Measurements from ENCODE around the gene TNFRSF19. TPM values are rescaled to one million over a fixed set of nuclear protein-coding genes. Genes with fewer than 3 reads are reported as not detected.

The TNFRSF19 gene
- total and polyA plus RNA-seq, 2 of the 13 experiments (the other 11 are each of a cell fraction or from before 2014, with no cell fraction given) = 75.3 to 77.7 TPM

DNA sequence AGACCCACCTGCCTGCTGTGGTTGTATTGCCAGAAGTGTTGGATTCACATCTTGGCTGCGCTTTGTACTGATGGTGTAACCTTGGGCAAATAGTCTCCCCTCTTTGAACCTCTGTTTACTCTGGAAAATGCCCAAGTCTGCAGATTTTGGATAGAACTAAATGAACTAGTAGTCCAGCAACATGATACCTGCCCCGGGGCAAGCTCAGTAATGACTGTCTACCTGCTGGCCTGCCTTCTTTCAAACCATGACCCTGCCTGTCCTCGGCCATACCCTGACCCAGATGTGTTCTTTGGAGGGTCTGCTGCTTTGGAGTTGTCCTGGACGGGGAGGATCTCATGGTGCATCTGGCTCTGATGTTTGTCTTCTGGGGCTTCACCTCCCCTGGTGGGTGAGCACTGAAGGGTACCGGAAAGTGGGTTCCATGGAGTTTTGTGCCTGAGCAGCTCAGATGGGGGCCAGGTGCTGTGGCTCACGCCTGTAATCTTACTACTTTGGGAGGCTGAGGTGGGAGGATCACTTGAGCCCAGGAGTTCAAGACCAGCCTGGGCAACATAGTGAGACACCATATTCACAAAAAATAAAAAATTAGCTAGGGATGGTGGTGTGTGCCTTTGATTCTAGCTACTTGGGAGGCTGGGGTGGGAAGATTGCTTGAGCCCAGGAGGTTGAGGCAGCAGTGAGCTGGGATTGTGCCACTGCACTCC lies 59.5 kb downstream of the TNFRSF19 start (continued):
- TF ChIP-seq RFX1 (IDR thresholded peaks at IDR 0.05) = no peak
- TF ChIP-seq ATRX (CRISPR knock-in tag; IDR thresholded peaks at IDR 0.05; ENCODE audit: borderline replicate concordance) = no peak
- TF ChIP-seq MAF1 (CRISPR knock-in tag; IDR thresholded peaks at IDR 0.05; ENCODE audit: borderline replicate concordance) = no peak
- TF ChIP-seq, protein P1, sequence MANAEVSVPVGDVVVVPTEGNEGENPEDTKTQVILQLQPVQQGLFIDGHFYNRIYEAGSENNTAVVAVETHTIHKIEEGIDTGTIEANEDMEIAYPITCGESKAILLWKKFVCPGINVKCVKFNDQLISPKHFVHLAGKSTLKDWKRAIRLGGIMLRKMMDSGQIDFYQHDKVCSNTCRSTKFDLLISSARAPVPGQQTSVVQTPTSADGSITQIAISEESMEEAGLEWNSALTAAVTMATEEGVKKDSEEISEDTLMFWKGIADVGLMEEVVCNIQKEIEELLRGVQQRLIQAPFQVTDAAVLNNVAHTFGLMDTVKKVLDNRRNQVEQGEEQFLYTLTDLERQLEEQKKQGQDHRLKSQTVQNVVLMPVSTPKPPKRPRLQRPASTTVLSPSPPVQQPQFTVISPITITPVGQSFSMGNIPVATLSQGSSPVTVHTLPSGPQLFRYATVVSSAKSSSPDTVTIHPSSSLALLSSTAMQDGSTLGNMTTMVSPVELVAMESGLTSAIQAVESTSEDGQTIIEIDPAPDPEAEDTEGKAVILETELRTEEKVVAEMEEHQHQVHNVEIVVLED (CRISPR knock-in tag; IDR thresholded peaks at IDR 0.05; ENCODE audit: borderline replicate concordance) = peak; percentile 39; the same call in 1 of the 2 replicates
- TF ChIP-seq REL (CRISPR knock-in tag; conservative IDR thresholded peaks at IDR 0.05) = no peak
- TF ChIP-seq ZNF546 (CRISPR knock-in tag; conservative IDR thresholded peaks at IDR 0.05) = no peak
- TF ChIP-seq, protein P2, sequence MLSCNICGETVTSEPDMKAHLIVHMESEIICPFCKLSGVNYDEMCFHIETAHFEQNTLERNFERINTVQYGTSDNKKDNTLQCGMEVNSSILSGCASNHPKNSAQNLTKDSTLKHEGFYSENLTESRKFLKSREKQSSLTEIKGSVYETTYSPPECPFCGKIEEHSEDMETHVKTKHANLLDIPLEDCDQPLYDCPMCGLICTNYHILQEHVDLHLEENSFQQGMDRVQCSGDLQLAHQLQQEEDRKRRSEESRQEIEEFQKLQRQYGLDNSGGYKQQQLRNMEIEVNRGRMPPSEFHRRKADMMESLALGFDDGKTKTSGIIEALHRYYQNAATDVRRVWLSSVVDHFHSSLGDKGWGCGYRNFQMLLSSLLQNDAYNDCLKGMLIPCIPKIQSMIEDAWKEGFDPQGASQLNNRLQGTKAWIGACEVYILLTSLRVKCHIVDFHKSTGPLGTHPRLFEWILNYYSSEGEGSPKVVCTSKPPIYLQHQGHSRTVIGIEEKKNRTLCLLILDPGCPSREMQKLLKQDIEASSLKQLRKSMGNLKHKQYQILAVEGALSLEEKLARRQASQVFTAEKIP (CRISPR knock-in tag; IDR thresholded peaks at IDR 0.05; ENCODE audit: borderline replicate concordance) = no peak
- TF ChIP-seq FOXC1 (CRISPR knock-in tag; IDR thresholded peaks at IDR 0.05; ENCODE audit: borderline replicate concordance) = peak; percentile 86
- TF ChIP-seq ZNF749 (CRISPR knock-in tag; IDR thresholded peaks at IDR 0.05; ENCODE audit: borderline replicate concordance) = no peak
- TF ChIP-seq, protein P3, sequence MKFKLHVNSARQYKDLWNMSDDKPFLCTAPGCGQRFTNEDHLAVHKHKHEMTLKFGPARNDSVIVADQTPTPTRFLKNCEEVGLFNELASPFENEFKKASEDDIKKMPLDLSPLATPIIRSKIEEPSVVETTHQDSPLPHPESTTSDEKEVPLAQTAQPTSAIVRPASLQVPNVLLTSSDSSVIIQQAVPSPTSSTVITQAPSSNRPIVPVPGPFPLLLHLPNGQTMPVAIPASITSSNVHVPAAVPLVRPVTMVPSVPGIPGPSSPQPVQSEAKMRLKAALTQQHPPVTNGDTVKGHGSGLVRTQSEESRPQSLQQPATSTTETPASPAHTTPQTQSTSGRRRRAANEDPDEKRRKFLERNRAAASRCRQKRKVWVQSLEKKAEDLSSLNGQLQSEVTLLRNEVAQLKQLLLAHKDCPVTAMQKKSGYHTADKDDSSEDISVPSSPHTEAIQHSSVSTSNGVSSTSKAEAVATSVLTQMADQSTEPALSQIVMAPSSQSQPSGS (CRISPR knock-in tag; IDR thresholded peaks at IDR 0.05) = peak; percentile 85
- no peak for TF ChIP-seq RNF2 (conservative IDR thresholded peaks at IDR 0.05; ENCODE audit: low read depth)
- no peak; the same call in 1 of the 2 replicates for TF ChIP-seq ZNF788 (CRISPR knock-in tag; IDR thresholded peaks at IDR 0.05; ENCODE audit: borderline replicate concordance)
- TF ChIP-seq, protein P4, sequence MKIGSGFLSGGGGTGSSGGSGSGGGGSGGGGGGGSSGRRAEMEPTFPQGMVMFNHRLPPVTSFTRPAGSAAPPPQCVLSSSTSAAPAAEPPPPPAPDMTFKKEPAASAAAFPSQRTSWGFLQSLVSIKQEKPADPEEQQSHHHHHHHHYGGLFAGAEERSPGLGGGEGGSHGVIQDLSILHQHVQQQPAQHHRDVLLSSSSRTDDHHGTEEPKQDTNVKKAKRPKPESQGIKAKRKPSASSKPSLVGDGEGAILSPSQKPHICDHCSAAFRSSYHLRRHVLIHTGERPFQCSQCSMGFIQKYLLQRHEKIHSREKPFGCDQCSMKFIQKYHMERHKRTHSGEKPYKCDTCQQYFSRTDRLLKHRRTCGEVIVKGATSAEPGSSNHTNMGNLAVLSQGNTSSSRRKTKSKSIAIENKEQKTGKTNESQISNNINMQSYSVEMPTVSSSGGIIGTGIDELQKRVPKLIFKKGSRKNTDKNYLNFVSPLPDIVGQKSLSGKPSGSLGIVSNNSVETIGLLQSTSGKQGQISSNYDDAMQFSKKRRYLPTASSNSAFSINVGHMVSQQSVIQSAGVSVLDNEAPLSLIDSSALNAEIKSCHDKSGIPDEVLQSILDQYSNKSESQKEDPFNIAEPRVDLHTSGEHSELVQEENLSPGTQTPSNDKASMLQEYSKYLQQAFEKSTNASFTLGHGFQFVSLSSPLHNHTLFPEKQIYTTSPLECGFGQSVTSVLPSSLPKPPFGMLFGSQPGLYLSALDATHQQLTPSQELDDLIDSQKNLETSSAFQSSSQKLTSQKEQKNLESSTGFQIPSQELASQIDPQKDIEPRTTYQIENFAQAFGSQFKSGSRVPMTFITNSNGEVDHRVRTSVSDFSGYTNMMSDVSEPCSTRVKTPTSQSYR (CRISPR knock-in tag; IDR thresholded peaks at IDR 0.05; ENCODE audit: borderline replicate concordance) = peak; percentile 49; the same call in 1 of the 2 replicates
- no peak for TF ChIP-seq GLI4 (CRISPR knock-in tag; IDR thresholded peaks at IDR 0.05; ENCODE audit: borderline replicate concordance)
- TF ChIP-seq SCMH1 (CRISPR knock-in tag; IDR thresholded peaks at IDR 0.05; ENCODE audit: borderline replicate concordance) = no peak
